ENCODE results near the gene HIF3A. TPM values are rescaled to one million over a fixed set of nuclear protein-coding genes. Genes with fewer than 3 reads are reported as not detected.

The HIF3A gene
- total RNA-seq, 1 experiment from 2014 or later = 31.9 TPM

GRCh38 chr19:46372901-46373490, 76.2 kb downstream of the HIF3A start:
- no peak overlapping the region for H2BK5ac ChIP-seq (ENCODE audit: insufficient read length, low read length)
- H3K23me2 ChIP-seq (ENCODE audit: insufficient read length, low read depth, low read length, poor library complexity, severe bottlenecking) = no peaks in the 10 kb centered on the region
- H4K5ac ChIP-seq (ENCODE audit: insufficient read length, low read depth, low read length) = no peak overlapping the region
- WGBS (ENCODE audit: extremely low coverage, insufficient read length, low lambda C conversion rate) = no CpG with 5 or more reads among the region's 11 CpGs
- peak; percentile 69 for TF ChIP-seq CTCF (conservative IDR thresholded peaks at IDR 0.05)
- peaks cover 32 to 41% of the 10 kb centered on the region in 2 experiments for H3K4me1 Mint-ChIP-seq
- H2AK5ac ChIP-seq (ENCODE audit: insufficient read length, low read length) = no peak overlapping the region
- no peaks in the 10 kb centered on the region for H3K79me1 ChIP-seq (ENCODE audit: insufficient read depth, low read depth, low read length, poor library complexity, severe bottlenecking)
- no peak overlapping the region for H3K4ac ChIP-seq (ENCODE audit: low read depth, low read length)
- H3K36me3 Mint-ChIP-seq (ENCODE audit: insufficient read depth in 1 of 3, low read depth in 3 of 3) = peaks cover 22 to 42% (median 37%) of the 10 kb centered on the region in 3 experiments; a peak in 6 of 7 replicates
- H4K91ac ChIP-seq (ENCODE audit: insufficient read length, low read depth, low read length) = no peak overlapping the region
- no peak overlapping the region for H2BK20ac ChIP-seq (ENCODE audit: low read depth, low read length, poor library complexity, severe bottlenecking)
- H3K79me2 ChIP-seq (ENCODE audit: insufficient read depth, low read length) = no peaks in the 10 kb centered on the region; the same call in 1 of the 2 replicates
- no peak overlapping the region for H3T11ph ChIP-seq (ENCODE audit: low read length)
- H3K27me3 Mint-ChIP-seq (ENCODE audit: low read depth) = no peaks in the 10 kb centered on the region; the same call in 1 of the 2 replicates
- H3K18ac ChIP-seq (ENCODE audit: insufficient read length, low read depth, low read length) = peak overlapping the region; percentile 76
- peak; percentile 76 for DNase-seq
- H3K4me1 ChIP-seq (ENCODE audit: insufficient read depth, low read length) = peaks cover 7% of the 10 kb centered on the region; the same call in 1 of the 2 replicates
- peak overlapping the region; percentile 87 for H3K14ac ChIP-seq (ENCODE audit: insufficient read depth, low read length)
- no peak overlapping the region for H2BK12ac ChIP-seq (ENCODE audit: insufficient read length, low read depth, low read length)
- H2BK120ac ChIP-seq (ENCODE audit: low read depth, low read length, poor library complexity, severe bottlenecking) = no peak overlapping the region
- no peak overlapping the region for H3K56ac ChIP-seq (ENCODE audit: insufficient read length, low read depth, low read length)
- no peak overlapping the region for H3K9ac ChIP-seq (ENCODE audit: extremely low read depth, insufficient read length, low read length)
- peak overlapping the region; percentile 92 to 96 (median 95) for H3K27ac Mint-ChIP-seq
- no peak overlapping the region for H2BK15ac ChIP-seq (ENCODE audit: low read depth, low read length)
- peak overlapping the region in 1 of 2 experiments; percentile 34; a peak in 2 of 5 replicates for H3K4me3 Mint-ChIP-seq
- H4K20me1 ChIP-seq (ENCODE audit: control insufficient read depth, insufficient read depth, insufficient read length) = no peaks in the 10 kb centered on the region
- no peak overlapping the region for H3K23ac ChIP-seq (ENCODE audit: insufficient read length, low read depth, low read length)
- H3K9me3 ChIP-seq (ENCODE audit: control insufficient read depth, low read depth, low read length) = no peaks in the 10 kb centered on the region
- H3K4me2 ChIP-seq (ENCODE audit: insufficient read depth, insufficient read length, low read length) = peak overlapping the region; percentile 38
- no peaks in the 10 kb centered on the region for H3K9me3 Mint-ChIP-seq
- H3K27me3 ChIP-seq (ENCODE audit: insufficient read depth, low read length) = no peaks in the 10 kb centered on the region
- no peak overlapping the region for H4K8ac ChIP-seq (replicated peaks; ENCODE audit: insufficient read length, low read depth, low read length)
- H3K27ac ChIP-seq (ENCODE audit: insufficient read length, low read depth, low read length) = peak overlapping the region; percentile 70
- H2AFZ ChIP-seq (ENCODE audit: low read length) = no peak overlapping the region

Data from H9 (cell line).